ENCODE results near the gene HTR2C.

The HTR2C gene

DNA sequence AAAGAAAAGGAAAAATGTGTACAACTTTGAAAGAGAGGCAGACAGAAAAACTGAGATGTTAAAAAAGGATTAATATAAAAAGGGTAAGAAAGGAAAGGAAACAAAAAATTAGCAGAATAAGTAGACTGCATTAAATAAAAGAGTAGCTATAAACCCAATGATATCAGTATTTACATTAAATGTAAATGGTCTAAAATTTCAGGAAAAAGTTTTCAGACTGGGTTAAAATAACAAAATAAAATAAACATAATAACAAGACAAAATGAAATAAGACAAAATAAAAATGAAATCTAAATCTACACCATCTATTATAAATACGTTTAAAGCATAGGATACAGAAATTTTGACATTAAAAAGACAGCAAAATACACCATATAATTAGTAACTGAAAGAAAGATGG, 199.0 kb downstream of the HTR2C start:
- CTCF ChIA-PET, result no interaction called here
- POLR2A ChIA-PET (ENCODE audit: low non-redundant PET), result no interaction called here
- DNase-seq (ENCODE audit: low spot score), result no peak
- TF ChIP-seq, protein P1, sequence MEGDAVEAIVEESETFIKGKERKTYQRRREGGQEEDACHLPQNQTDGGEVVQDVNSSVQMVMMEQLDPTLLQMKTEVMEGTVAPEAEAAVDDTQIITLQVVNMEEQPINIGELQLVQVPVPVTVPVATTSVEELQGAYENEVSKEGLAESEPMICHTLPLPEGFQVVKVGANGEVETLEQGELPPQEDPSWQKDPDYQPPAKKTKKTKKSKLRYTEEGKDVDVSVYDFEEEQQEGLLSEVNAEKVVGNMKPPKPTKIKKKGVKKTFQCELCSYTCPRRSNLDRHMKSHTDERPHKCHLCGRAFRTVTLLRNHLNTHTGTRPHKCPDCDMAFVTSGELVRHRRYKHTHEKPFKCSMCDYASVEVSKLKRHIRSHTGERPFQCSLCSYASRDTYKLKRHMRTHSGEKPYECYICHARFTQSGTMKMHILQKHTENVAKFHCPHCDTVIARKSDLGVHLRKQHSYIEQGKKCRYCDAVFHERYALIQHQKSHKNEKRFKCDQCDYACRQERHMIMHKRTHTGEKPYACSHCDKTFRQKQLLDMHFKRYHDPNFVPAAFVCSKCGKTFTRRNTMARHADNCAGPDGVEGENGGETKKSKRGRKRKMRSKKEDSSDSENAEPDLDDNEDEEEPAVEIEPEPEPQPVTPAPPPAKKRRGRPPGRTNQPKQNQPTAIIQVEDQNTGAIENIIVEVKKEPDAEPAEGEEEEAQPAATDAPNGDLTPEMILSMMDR (conservative IDR thresholded peaks at IDR 0.05; ENCODE audit: low read depth), result no peak
- no peak overlapping the region for H3K27ac ChIP-seq

DNA sequence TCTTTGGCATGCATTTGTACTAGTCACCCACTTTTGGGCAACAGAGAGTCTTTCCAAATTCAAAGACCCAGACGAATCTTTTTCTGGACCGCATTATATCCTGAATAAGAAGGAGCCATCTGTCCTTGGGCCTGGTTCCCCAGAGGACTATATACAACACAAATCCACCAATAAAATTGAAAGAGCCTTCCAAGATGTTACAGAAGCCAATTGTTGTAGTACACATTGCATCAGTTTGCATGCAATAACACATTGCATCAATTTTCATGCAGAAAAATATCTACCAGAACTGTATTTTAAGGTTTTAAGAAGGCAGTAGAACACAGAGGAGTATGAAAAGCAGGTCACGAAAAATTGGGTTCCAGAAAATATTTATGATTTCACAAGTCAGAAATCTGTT, 203.2 kb downstream of the HTR2C start:
- CTCF ChIA-PET, result no interaction called here
- TF ChIP-seq, protein P1 (conservative IDR thresholded peaks at IDR 0.05; ENCODE audit: low read depth), result no peak

DNA sequence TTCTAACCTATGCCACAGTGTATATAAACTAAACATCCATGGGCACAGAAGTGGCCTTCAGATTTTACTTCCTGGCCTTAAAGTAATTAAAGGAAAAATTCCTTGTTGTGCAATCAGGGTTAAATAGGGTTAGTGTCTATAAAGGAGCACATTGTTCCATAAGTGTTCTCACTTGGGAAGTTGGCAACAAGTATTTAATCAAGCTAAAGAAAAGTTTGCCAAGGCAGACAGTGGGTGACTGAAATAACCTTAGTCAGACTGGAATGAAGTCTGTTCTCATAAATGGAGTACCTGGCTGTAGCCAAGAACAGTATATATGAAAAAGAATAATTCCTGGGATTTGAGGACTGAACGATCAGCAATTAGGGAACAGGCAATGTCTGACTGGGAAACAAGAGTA, 213.6 kb downstream of the HTR2C start:
- no peak overlapping the region for H3K27ac ChIP-seq
- ChIA-PET CTCF (no interaction called here), POLR2A (ENCODE audit: low non-redundant PET) (no interaction called here)
- no peak for DNase-seq (ENCODE audit: low spot score)
- TF ChIP-seq, protein P1 (conservative IDR thresholded peaks at IDR 0.05; ENCODE audit: low read depth), result no peak

More for the DNA sequence above, 203.2 kb downstream of the HTR2C start:
- POLR2A ChIA-PET (ENCODE audit: low non-redundant PET), result no interaction called here
- no peak overlapping the region for H3K27ac ChIP-seq
- DNase-seq (ENCODE audit: low spot score), result no peak

DNA sequence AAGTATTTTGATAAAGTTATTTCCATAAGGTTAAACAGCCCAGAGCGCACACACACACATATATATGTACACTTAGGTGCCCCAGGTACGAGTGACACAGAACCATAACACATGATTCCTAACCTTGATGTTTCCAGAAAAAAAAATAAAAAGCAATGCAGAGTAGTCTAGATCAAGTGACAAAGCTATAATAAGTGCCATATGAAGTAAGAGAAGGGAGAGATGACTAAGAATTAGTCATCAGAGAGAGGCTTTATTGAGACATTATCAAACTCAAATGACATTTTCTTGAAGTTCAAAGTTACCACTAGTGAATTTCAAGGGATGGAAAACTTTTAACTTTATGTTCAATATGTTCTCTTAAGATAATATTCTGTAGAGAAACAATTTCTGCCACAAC, 215.0 kb downstream of the HTR2C start:
- POLR2A ChIA-PET (ENCODE audit: low non-redundant PET), result no interaction called here
- TF ChIP-seq, protein P1 (conservative IDR thresholded peaks at IDR 0.05; ENCODE audit: low read depth), result no peak
- CTCF ChIA-PET, result no interaction called here
- DNase-seq (ENCODE audit: low spot score), result peak; percentile 0
- H3K27ac ChIP-seq, result no peak overlapping the region

DNA sequence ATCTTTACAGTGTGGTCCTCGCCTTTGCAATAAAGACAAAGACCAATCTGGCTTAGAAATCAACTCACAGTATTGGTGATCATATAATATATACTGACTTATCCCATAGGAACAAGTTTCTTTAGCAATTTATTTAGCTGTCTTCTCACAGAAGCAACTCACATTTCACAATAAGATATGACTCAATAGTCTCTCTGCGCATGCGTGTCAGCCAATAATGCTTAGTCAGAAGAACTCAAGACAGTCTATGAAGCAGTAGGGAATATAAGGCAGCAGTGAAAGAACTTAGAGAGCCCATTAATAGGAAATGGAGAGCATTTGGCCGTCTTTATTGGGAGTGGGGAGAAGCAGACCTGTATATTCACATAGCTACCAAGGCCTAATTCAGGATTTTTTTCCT, 216.8 kb downstream of the HTR2C start:
- ChIA-PET POLR2A (ENCODE audit: low non-redundant PET) (no interaction called here), CTCF (no interaction called here)
- no peak overlapping the region for H3K27ac ChIP-seq
- peak; percentile 13 for DNase-seq (ENCODE audit: low spot score)
- TF ChIP-seq, protein P1 (conservative IDR thresholded peaks at IDR 0.05; ENCODE audit: low read depth), result no peak

DNA sequence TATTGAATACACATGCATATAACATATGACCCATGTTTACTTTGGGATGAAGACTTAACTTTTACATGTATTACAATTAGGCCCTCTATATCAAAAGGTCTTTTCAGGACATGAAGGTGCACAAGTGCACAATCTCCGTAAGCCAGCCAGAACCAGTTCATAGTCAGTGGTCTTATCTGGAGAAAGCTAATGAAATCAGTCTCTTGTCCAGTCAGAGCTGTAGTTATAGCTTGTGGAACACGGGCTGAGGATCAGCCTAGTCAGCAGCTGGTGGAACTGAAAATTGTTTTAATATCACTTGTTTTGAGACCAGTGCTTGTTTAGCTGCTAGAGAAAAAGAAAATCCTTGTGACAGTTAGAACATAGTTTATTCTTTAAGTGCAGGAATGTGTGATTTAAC, 235.6 kb downstream of the HTR2C start:
- TF ChIP-seq, protein P1 (conservative IDR thresholded peaks at IDR 0.05; ENCODE audit: low read depth), result no peak
- no peak overlapping the region for H3K27ac ChIP-seq
- ChIA-PET CTCF (no interaction called here), POLR2A (ENCODE audit: low non-redundant PET) (no interaction called here)
- no peak for DNase-seq (ENCODE audit: low spot score)

DNA sequence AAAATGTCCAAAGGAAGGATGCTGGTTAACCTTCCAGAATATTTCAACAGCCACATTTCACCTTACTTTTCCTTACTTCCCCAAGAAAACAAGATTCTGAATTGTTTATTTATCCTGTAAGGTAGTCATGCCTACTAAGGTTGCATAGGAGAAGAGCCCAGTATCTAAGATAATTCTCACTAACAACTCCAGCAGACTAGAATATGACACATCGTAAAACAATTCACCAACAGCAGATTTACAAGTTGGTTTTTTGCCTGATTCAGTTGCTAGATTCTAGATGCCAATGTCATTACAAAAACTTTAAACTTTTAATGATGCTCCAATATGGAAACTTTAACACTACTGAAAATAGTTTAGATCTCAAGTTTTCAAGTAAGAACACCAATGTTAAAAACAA, 257.2 kb downstream of the HTR2C start:
- H3K27ac ChIP-seq, result no peak overlapping the region
- ChIA-PET CTCF (no interaction called here), POLR2A (ENCODE audit: low non-redundant PET) (no interaction called here)
- no peak for DNase-seq (ENCODE audit: low spot score)
- TF ChIP-seq, protein P1 (conservative IDR thresholded peaks at IDR 0.05; ENCODE audit: low read depth), result no peak

Measured in RWPE1 (cell line).